ENCODE data around the gene SERPINB12.

GRCh38 chr18:63518178-63519012 is 23.8 kb upstream of the SERPINB12 start:
- peak; percentile 79 for TF ChIP-seq SMC3 (IDR thresholded peaks at IDR 0.05; ENCODE audit: low read length)
- TF ChIP-seq EZH2 (conservative IDR thresholded peaks at IDR 0.05; ENCODE audit: low read depth, low read length), result no peak
- TF ChIP-seq ATF7 (IDR thresholded peaks at IDR 0.05), result no peak
- no peak for TF ChIP-seq ATF7 (CRISPR knock-in tag; IDR thresholded peaks at IDR 0.05)
- peak; percentile 89 for TF ChIP-seq CTCF (CRISPR knock-in tag; IDR thresholded peaks at IDR 0.05)
- TF ChIP-seq PAX8 (CRISPR knock-in tag; IDR thresholded peaks at IDR 0.05; ENCODE audit: borderline replicate concordance), result no peak

Measured in HepG2 (cell line).